ENCODE results near the gene RPLP1. TPM values are rescaled to one million over a fixed set of nuclear protein-coding genes. Genes with fewer than 3 reads are reported as not detected.

Gene RPLP1
- total and polyA plus RNA-seq, 2 of the 8 experiments (the other 6 are each of a cell fraction or from before 2014, with no cell fraction given), result 2,089 to 4,387 TPM

DNA sequence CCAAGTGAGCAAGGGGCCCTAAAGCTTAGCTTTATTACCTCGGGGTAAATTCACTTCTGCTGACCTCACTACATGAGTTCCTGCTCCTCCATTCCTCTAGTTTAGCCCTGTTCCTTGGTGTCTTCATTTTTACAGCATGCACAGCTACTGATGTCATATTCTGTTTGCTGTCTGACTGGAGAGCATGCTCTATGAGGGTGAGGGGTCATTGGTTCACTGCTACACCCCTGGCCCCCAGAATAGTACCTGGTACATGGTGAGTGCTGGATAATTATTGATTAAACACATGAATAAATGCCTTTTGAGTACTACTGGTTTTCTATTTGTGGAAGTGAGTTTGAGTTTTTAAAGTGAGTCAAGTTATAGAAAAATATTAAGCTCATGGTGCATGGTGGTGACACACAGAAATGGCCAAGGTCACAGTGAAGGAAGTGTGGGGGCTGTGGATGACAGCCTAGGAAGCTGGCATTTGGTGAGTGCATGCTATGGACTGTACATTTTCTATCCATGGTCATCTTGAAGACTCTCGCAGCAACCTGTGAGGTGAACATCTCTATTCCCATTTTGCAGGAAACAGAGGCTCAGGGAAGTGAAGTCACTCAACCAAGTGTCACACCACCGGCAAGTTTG, 34.0 kb downstream of the RPLP1 start (continued):
- TF ChIP-seq, protein P1, sequence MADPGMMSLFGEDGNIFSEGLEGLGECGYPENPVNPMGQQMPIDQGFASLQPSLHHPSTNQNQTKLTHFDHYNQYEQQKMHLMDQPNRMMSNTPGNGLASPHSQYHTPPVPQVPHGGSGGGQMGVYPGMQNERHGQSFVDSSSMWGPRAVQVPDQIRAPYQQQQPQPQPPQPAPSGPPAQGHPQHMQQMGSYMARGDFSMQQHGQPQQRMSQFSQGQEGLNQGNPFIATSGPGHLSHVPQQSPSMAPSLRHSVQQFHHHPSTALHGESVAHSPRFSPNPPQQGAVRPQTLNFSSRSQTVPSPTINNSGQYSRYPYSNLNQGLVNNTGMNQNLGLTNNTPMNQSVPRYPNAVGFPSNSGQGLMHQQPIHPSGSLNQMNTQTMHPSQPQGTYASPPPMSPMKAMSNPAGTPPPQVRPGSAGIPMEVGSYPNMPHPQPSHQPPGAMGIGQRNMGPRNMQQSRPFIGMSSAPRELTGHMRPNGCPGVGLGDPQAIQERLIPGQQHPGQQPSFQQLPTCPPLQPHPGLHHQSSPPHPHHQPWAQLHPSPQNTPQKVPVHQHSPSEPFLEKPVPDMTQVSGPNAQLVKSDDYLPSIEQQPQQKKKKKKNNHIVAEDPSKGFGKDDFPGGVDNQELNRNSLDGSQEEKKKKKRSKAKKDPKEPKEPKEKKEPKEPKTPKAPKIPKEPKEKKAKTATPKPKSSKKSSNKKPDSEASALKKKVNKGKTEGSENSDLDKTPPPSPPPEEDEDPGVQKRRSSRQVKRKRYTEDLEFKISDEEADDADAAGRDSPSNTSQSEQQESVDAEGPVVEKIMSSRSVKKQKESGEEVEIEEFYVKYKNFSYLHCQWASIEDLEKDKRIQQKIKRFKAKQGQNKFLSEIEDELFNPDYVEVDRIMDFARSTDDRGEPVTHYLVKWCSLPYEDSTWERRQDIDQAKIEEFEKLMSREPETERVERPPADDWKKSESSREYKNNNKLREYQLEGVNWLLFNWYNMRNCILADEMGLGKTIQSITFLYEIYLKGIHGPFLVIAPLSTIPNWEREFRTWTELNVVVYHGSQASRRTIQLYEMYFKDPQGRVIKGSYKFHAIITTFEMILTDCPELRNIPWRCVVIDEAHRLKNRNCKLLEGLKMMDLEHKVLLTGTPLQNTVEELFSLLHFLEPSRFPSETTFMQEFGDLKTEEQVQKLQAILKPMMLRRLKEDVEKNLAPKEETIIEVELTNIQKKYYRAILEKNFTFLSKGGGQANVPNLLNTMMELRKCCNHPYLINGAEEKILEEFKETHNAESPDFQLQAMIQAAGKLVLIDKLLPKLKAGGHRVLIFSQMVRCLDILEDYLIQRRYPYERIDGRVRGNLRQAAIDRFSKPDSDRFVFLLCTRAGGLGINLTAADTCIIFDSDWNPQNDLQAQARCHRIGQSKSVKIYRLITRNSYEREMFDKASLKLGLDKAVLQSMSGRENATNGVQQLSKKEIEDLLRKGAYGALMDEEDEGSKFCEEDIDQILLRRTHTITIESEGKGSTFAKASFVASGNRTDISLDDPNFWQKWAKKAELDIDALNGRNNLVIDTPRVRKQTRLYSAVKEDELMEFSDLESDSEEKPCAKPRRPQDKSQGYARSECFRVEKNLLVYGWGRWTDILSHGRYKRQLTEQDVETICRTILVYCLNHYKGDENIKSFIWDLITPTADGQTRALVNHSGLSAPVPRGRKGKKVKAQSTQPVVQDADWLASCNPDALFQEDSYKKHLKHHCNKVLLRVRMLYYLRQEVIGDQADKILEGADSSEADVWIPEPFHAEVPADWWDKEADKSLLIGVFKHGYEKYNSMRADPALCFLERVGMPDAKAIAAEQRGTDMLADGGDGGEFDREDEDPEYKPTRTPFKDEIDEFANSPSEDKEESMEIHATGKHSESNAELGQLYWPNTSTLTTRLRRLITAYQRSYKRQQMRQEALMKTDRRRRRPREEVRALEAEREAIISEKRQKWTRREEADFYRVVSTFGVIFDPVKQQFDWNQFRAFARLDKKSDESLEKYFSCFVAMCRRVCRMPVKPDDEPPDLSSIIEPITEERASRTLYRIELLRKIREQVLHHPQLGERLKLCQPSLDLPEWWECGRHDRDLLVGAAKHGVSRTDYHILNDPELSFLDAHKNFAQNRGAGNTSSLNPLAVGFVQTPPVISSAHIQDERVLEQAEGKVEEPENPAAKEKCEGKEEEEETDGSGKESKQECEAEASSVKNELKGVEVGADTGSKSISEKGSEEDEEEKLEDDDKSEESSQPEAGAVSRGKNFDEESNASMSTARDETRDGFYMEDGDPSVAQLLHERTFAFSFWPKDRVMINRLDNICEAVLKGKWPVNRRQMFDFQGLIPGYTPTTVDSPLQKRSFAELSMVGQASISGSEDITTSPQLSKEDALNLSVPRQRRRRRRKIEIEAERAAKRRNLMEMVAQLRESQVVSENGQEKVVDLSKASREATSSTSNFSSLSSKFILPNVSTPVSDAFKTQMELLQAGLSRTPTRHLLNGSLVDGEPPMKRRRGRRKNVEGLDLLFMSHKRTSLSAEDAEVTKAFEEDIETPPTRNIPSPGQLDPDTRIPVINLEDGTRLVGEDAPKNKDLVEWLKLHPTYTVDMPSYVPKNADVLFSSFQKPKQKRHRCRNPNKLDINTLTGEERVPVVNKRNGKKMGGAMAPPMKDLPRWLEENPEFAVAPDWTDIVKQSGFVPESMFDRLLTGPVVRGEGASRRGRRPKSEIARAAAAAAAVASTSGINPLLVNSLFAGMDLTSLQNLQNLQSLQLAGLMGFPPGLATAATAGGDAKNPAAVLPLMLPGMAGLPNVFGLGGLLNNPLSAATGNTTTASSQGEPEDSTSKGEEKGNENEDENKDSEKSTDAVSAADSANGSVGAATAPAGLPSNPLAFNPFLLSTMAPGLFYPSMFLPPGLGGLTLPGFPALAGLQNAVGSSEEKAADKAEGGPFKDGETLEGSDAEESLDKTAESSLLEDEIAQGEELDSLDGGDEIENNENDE (IDR thresholded peaks at IDR 0.05; ENCODE audit: insufficient replicate concordance, low read length), result no peak
- TF ChIP-seq NRF1 (IDR thresholded peaks at IDR 0.05; ENCODE audit: low read depth, low read length) (no peak), SUZ12 (IDR thresholded peaks at IDR 0.05; ENCODE audit: low read length) (no peak), GTF2F1 (IDR thresholded peaks at IDR 0.05; ENCODE audit: borderline replicate concordance, low read depth, low read length) (no peak), POLR2A (IDR thresholded peaks at IDR 0.05; ENCODE audit: control extremely low read depth in 1 of 2, low read depth in 2 of 2, low read length in 2 of 2) (no peak)

Data from H1 (cell line).